Embryonic facial prominence (tissue), 1 donor: ENCODE results near the gene MFSD12.

Experiments
- DNase-seq: peaks from one replicate; pipeline ENCODE4 v3.0.0-alpha.2; 2016; ENCODE audit errors: extremely low spot score

Gene MFSD12

GRCh38 chr19:3557461-3558248 lies at the start of gene MFSD12:
MFSD12 (minus strand) TSS chr19:3557586; CDS start chr19:3557403, 183 bp downstream.
- DNase-seq = peak; percentile 83

DNA sequence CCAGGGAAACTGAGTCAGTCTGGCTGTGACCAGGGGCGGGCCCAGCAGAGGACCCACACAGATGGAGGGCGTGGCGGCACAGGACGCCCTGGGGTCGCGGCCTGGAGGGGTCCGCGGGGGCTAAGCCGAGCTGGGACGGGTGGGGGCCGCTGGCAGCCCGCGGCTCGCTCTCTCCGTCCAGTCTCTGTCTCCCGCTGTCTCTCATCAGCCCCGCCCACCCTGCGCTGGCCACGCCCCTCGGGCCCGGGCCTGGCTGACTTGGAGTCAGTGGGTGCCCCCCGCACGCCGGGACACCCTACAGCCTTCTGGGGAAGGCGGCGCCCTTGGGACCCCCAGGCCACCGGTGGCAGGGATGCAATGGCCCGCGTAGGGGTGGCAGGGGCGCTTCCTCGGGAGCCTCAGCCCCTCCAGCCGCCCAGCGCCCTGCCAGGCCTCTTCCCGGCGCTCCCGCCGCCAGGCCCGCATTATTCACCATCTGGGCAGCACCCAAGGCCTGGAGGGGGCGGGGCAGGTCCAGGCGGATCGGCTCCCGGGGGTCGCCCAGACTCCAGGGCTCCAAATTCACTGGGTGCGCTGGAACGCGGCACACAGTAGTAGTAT lies 49.4 kb upstream of the MFSD12 start, which contains the start of gene TBXA2R:
TSS of gene TBXA2R (minus strand) at position 186 of the 600 bp plus-strand sequence. CDS start 6,241 bp downstream, outside the sequence.
- no peak for DNase-seq

DNA sequence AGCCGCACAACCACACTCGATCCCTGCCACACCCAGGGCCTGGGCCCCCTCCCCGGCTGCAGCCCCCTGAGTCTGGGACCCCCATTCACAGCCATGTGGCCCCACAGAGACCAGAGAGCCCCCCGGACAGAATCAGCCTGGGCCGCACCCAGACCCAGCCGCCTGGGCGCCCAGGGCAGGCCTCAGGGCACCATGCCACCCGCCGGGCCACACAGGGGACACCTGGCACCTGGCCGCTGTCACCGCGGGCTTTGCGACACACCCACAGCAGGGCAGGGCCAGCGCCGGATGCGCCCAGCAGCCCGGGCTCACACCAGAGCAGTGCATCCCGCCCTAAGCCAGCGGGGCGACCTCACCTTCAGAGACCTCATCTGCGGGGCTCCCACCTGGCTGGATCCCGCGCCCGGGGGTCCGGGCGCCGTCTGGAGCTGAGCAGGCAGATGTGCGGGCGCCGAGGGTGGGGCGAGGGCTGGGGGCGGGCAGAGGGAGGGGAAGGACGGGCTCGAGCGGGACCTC lies 48.8 kb upstream of the MFSD12 start:
- no peak for DNase-seq

DNA sequence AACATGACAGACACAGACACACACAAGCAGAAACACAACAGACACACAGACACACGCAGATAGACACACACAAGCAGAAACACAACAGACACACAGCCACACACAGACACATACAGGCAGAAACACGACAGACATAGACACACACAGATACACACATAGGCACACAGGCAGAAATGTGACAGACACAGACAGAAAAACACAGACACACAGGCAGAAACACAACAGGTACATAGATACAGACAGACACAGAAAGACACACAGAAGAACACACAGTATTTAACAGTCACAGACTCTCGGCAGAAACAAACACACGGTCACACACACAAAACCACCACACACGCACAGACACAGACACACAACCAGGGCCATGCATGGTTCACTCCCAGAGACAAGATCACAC lies 48.4 kb upstream of the MFSD12 start:
- DNase-seq = no peak

GRCh38 chr19:3605361-3605760 lies 48.0 kb upstream of the MFSD12 start:
- DNase-seq = no peak

- DNase-seq = no peak
These were observed 47.6 kb upstream of the MFSD12 start for GRCh38 chr19:3604987-3605343.

DNA sequence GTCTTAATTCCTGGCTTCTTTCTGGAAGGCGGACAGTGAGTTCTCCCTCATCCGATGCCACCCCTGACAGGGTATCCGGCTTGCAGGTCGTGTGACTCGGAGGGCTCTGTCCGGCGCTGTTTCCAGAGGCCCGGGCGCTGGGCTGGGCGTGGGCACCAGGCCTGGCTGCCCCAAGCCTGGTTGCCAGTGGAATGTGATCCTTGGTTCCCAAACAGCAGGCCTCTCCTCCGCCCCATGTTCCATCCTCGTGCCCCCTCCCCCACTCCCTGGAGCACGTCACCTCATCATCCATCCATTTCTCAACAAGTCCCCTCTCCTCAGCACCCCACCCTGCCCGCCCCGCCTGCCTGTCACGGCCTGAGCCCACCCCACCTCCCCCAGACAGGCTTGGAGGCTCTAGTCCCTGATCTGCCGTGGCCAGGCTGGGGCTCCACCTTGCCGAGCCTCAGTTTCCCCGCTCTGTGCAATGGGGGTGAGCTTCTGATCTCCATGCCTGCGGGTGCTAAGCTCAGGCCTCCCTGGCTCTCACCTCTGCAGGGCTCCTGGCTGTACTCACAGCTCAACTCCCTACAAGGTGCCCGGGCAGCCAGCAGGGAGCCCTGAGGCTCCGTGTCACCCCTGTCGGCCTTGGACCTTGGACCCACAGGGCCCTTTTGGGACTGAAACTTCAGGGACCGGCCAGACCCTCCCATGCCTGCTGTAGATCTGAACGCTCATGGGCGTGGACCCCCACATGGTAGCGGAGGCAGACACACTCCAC lies 47.0 kb upstream of the MFSD12 start:
- no peak for DNase-seq

GRCh38 chr19:3603121-3603811 lies 45.9 kb upstream of the MFSD12 start:
- no peak for DNase-seq

DNA sequence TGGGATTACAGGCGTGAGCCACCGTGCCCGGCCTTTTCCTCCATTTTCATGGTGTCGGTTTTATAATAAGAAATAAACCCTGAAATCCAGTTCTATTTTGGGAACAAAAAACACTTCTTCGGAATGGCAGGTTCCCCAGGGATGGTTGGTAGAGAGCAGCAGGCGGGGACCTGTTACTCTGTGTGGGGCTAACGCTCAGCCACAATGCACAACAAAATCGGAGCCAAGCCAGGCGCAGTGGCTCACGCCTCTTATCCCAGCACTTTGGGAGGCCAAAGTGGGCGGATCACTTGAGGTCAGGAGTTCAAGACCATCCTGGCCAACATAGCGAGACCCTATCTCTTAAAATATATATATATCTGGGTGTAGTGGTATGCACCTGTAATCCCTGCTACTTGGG lies 43.6 kb upstream of the MFSD12 start:
- no peak for DNase-seq

GRCh38 chr19:3599776-3600187 lies 42.4 kb upstream of the MFSD12 start:
- no peak for DNase-seq

DNA sequence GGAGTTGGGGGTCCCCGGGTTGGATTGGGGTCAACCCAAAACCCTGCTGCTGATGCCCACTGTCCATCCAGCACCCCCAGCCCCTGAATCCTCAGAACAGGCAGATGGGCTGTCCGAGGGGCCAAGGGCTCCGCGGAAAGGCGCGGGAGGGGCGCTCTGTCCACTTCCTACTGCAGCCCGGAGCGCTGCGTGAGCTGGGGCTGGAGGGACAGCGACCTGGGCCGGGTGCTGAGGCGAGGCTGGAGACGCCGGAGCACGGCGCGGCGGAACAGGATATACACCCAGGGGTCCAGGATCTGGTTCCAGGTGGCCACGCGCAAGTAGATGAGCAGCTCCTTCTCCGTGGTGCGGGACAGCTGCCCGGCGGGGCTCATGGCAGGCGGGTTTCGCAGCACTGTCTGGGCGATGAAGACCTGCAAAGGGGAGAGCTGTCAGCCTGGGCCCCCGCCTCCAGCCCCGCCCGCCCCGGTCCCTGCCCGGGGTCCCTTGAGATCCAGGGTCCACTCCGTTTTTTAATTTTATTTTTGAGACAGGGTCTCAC lies 38.2 kb upstream of the MFSD12 start:
- DNase-seq = no peak

DNA sequence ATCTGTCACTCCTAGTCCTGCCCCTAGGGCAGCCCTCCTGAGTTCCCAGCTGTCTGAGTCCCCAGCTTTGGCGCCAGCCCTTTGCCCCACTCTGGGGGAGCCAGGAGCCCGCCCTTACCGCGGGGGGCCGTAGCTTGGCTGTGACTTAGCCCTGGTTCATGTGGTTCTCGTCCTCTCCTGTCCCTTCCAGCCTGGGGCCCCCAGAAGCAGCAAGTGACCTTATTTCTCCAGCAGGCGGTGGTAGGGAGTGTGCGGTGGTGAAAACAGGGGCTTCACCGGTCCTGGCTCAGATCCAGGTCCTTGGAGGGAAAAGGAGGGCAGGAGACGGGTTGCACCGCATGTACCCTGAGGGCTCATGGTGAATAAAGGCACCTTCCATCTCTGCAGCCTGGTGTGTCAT lies 35.8 kb upstream of the MFSD12 start:
- DNase-seq = no peak

DNA sequence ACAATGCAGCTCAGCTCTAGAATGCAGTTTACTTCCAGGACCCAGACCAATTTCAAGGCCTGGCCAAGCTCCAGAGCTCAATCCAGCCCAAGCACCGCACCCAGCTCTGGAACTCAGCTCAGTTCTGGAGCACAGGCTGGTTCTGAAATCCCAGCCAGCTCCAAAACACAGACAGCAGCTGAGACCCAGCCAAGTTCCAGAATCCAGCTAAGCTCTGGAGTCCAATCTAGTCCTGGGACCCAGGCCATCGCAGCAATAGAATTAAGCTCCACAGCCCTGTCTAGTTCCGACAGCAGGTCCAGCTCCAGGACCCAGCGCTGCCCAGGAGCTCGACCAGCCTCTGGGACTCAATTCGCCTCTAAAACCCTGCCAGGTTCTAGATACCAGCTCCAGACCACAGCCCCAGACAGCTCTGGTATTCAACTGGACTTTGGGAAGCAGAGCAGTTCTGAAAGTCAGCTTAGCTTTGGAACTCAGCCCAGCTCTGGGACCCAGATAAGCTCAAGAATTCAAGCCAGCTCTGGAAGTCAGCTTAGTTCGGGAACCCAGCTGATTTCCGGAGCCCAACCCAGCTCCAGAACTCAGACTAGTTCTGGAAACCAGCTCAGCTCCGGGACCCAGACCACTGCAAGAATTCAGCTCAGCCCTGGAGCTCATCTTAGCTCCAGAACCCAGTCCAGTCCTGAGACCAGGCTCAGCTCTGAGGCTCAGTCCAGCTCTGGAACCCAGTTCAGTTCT lies 34.7 kb upstream of the MFSD12 start:
- DNase-seq = no peak

GRCh38 chr19:3590991-3591659 lies 33.7 kb upstream of the MFSD12 start:
- DNase-seq = no peak

DNA sequence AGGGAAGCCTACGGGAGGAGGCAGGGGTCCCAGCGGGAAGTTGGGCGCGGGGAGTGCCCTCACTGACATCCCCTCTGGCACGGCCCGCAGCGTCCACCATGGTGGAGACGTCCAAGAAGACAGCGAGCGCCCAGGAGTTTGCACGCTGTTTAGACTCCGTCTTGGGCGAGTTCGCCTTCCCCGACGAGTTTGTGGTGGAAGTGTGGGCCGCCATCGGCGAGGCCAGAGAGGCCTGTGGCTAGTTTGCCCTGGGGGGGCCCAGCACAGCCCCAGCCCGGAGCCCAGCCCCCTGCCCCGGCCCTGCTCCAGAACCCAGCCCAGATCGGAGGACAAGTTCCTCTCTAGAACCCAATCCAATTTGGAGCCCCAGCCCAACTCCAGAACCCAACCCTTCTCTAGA lies 32.6 kb upstream of the MFSD12 start:
- DNase-seq = no peak

GRCh38 chr19:3589439-3589838 lies 32.1 kb upstream of the MFSD12 start:
- no peak for DNase-seq

- no peak for DNase-seq
These were observed 29.4 kb upstream of the MFSD12 start for GRCh38 chr19:3586707-3587346.

DNA sequence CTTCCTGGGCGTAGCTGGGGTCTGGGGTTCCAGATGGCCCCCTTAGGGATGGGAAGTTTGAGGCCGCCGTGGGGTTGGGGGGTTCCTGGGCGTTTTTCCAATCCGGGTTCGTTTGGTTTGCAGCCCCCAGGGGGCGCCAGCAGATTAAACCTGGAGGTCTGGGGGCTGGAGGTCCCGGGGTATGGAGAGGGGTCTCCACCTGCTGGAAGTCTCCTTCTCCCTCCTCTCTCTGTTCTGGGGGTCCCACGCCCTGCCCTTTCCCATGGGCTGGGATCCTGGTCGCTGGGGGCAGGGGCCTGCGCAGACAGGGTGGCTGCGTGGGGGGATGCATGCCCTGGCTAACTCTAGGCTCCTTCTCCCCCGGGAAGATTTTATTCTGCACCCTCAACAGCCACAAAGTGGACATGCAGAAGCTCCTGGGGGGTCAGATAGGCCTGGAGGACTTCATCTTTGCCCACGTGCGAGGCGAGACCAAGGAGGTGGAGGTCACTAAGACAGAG lies 28.8 kb upstream of the MFSD12 start:
- DNase-seq = no peak

DNA sequence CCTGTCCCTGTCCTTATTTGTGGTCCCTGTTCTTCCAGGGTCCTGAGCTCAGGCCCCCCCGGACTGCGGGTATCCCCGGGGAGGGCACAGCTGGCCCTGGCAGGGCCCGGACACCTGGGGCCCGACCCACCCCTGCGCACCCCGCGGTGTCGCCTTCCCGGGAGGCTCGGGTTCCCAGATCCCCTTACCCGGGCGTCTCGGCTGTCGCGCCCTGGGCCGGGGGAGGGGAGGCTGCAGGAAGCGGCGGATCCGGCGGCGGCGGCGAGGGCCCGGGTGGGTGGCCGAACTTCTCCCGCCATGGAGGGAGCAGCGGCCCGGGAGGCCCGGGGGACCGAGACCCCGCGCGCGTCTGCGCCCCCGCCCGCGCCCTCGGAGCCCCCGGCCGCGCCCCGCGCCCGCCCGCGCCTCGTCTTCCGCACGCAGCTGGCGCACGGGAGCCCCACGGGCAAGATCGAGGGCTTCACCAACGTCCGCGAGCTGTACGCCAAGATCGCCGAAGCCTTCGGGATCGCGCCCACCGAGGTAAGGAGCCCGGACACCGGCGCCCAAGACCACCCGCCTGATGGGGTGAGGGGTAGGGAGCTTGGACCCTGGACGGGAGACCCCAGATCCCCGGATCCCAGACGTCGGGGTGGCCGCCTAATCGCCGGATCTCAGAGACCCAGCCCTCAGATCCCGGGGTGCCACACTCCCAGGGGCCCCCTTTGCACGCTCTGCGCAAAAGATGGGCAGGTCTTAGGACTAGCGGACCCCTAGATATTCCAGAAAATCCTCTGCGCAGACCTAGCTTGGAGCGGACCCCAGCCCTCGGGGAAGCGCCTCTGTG lies 28.1 kb upstream of the MFSD12 start, which contains the start of gene GIPC3:
TSS of gene GIPC3 (plus strand) at position 178 of the 826 bp plus-strand sequence. CDS start at position 298, 120 bp downstream.
- no peak for DNase-seq
